ENCODE measurements around the gene NKX1-2.

- no peak for TF ChIP-seq CTCF (IDR thresholded peaks at IDR 0.05 in 2 of 3, conservative IDR thresholded peaks at IDR 0.05 in 1 of 3; ENCODE audit: borderline replicate concordance in 1 of 3, insufficient read depth in 1 of 3, low read depth in 2 of 3, low read length in 2 of 3)
- no peak for TF ChIP-seq POLR2AphosphoS5 (IDR thresholded peaks at IDR 0.05; ENCODE audit: low read depth, low read length)
- no peak for TF ChIP-seq MAX (IDR thresholded peaks at IDR 0.05)
- TF ChIP-seq YY1 (IDR thresholded peaks at IDR 0.05; ENCODE audit: extremely low read depth, insufficient replicate concordance, low read depth, low read length) = no peak
- no peak for TF ChIP-seq EGR1 (IDR thresholded peaks at IDR 0.05; ENCODE audit: low read depth)
- TF ChIP-seq JUND (IDR thresholded peaks at IDR 0.05) = no peak
- no peak for TF ChIP-seq SP1 (IDR thresholded peaks at IDR 0.05; ENCODE audit: low read depth)
- no peak for TF ChIP-seq EZH2phosphoT487 (IDR thresholded peaks at IDR 0.05; ENCODE audit: borderline replicate concordance)
Observed at GRCh38 chr10:124495162-124495561, 45.3 kb upstream of the NKX1-2 start.
